ENCODE data around the gene PHKA2. TPM values are rescaled to one million over a fixed set of nuclear protein-coding genes. Genes with fewer than 3 reads are reported as not detected.

Gene PHKA2
- total RNA-seq, 4 donors from 2014 or later = 8.7 to 17.6 (median 14.1) TPM

GRCh38 chrX:18883961-18884765 lies 99.8 kb downstream of the PHKA2 start:
- no peak overlapping the region for H3K4me3 ChIP-seq (ENCODE audit: low read depth, poor library complexity, severe bottlenecking)
- WGBS, 2 donors = 75 to 78% methylated on average over 8 to 16 of the region's 16 CpGs
- TF ChIP-seq POLR2A (IDR thresholded peaks at IDR 0.05) (no peak), CTCF (IDR thresholded peaks at IDR 0.05) (no peak)
- DNase-seq (ENCODE audit: low spot score in 2 of 2) = no peak
- intact Hi-C loops (cut with DNase I; ENCODE audit: low total_unique reads) = no loop called here

- intact Hi-C loops (cut with DNase I; ENCODE audit: low total_unique reads) = no loop called here
- no peak overlapping the region for H3K4me3 ChIP-seq (ENCODE audit: low read depth, poor library complexity, severe bottlenecking)
- TF ChIP-seq POLR2A (IDR thresholded peaks at IDR 0.05) (no peak), CTCF (IDR thresholded peaks at IDR 0.05) (no peak)
- no peak for DNase-seq (ENCODE audit: low spot score in 2 of 2)
- 71 to 82% methylated on average over 7 to 12 of the region's 12 CpGs for WGBS, 2 donors
Measured at GRCh38 chrX:18883234-18883960, 100.5 kb downstream of the PHKA2 start.

- TF ChIP-seq POLR2A (IDR thresholded peaks at IDR 0.05) (no peak), CTCF (IDR thresholded peaks at IDR 0.05) (no peak)
Measured at GRCh38 chrX:18879144-18879543, 104.8 kb downstream of the PHKA2 start.

GRCh38 chrX:18877469-18877868 lies 106.4 kb downstream of the PHKA2 start:
- DNase-seq (ENCODE audit: low spot score in 2 of 2) = no peak
- TF ChIP-seq CTCF (IDR thresholded peaks at IDR 0.05) = no peak
- no peak for TF ChIP-seq POLR2A (IDR thresholded peaks at IDR 0.05)
- no peak overlapping the region for H3K4me3 ChIP-seq (ENCODE audit: low read depth, poor library complexity, severe bottlenecking)
- WGBS, 2 donors = 69 to 73% methylated on average over 5 to 7 of the region's 7 CpGs
- intact Hi-C loops (cut with DNase I; ENCODE audit: low total_unique reads) = no loop called here

More at GRCh38 chrX:18879144-18879543, 104.8 kb downstream of the PHKA2 start:
- DNase-seq (ENCODE audit: low spot score in 2 of 2) = no peak
- intact Hi-C loops (cut with DNase I; ENCODE audit: low total_unique reads) = no loop called here
- WGBS, 2 donors = 84 to 85% methylated on average over 4 to 9 of the region's 9 CpGs
- H3K4me3 ChIP-seq (ENCODE audit: low read depth, poor library complexity, severe bottlenecking) = no peak overlapping the region

GRCh38 chrX:18875256-18875878 lies 108.5 kb downstream of the PHKA2 start:
- TF ChIP-seq CTCF (IDR thresholded peaks at IDR 0.05) (no peak), POLR2A (IDR thresholded peaks at IDR 0.05) (no peak)
- DNase-seq (ENCODE audit: low spot score in 2 of 2) = no peak
- WGBS, 2 donors = 61 to 71% methylated on average over 12 to 15 of the region's 15 CpGs
- intact Hi-C loops (cut with DNase I; ENCODE audit: low total_unique reads) = no loop called here
- H3K4me3 ChIP-seq (ENCODE audit: low read depth, poor library complexity, severe bottlenecking) = no peak overlapping the region

All from lower leg skin (tissue), 4 donors.